ENCODE data around the gene FADS3.

- TF ChIP-seq, protein P1, sequence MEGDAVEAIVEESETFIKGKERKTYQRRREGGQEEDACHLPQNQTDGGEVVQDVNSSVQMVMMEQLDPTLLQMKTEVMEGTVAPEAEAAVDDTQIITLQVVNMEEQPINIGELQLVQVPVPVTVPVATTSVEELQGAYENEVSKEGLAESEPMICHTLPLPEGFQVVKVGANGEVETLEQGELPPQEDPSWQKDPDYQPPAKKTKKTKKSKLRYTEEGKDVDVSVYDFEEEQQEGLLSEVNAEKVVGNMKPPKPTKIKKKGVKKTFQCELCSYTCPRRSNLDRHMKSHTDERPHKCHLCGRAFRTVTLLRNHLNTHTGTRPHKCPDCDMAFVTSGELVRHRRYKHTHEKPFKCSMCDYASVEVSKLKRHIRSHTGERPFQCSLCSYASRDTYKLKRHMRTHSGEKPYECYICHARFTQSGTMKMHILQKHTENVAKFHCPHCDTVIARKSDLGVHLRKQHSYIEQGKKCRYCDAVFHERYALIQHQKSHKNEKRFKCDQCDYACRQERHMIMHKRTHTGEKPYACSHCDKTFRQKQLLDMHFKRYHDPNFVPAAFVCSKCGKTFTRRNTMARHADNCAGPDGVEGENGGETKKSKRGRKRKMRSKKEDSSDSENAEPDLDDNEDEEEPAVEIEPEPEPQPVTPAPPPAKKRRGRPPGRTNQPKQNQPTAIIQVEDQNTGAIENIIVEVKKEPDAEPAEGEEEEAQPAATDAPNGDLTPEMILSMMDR (conservative IDR thresholded peaks at IDR 0.05; ENCODE audit: low read depth, low read length), result no peak
- TF ChIP-seq EZH2 (IDR thresholded peaks at IDR 0.05; ENCODE audit: low read length, unreplicated experiment) (no peak), EZH2phosphoT487 (IDR thresholded peaks at IDR 0.05; ENCODE audit: borderline replicate concordance, low read length) (no peak)
Observed at GRCh38 chr11:61847914-61848581, 43.3 kb downstream of the FADS3 start.
